NCI-H146 treated with DMSO at 0.1 percent for 48 hours (cell line): Measurements from ENCODE around the gene GAB4.
"Not testable (repeated sequence)": the region's sequence is repeated elsewhere in the genome, so short reads cannot be mapped to it uniquely, and the experiment has no call there.

Source experiments
- DNase-seq: peaks from one replicate; lab custom pipeline; 2025; ENCODE audit not compliant: unreplicated experiment; lab: John Stamatoyannopoulos, UW

Gene GAB4

GRCh38 chr22:17007852-17008731 is at the start of gene GAB4:
GAB4 (minus strand) TSS chr22:17008222; CDS start chr22:17008114, 108 bp downstream.
- DNase-seq, result no peak

GRCh38 chr22:17056807-17057206 is 48.8 kb upstream of the GAB4 start:
- no peak for DNase-seq

GRCh38 chr22:17056058-17056457 is 48.0 kb upstream of the GAB4 start:
- no peak for DNase-seq

- DNase-seq, result no peak
These were observed 39.6 kb upstream of the GAB4 start for GRCh38 chr22:17047656-17048055.

- no peak for DNase-seq
These were observed 38.7 kb upstream of the GAB4 start for GRCh38 chr22:17046566-17047348.

- no peak for DNase-seq
These were observed 35.5 kb upstream of the GAB4 start for GRCh38 chr22:17043521-17043920.

- DNase-seq, result peak; percentile 8
These were observed 29.1 kb upstream of the GAB4 start for GRCh38 chr22:17036842-17037711.

- not testable (repeated sequence) for DNase-seq
These were observed 28.2 kb upstream of the GAB4 start for GRCh38 chr22:17035976-17036841.

GRCh38 chr22:17035246-17035645 is 27.2 kb upstream of the GAB4 start:
- no peak for DNase-seq

- not testable (repeated sequence) for DNase-seq
These were observed 26.5 kb upstream of the GAB4 start for GRCh38 chr22:17034532-17034931.

- not testable (repeated sequence) for DNase-seq
These were observed 24.3 kb upstream of the GAB4 start for GRCh38 chr22:17032277-17032676.

GRCh38 chr22:17024380-17024779 is 16.4 kb upstream of the GAB4 start:
- DNase-seq, result not testable (repeated sequence)

GRCh38 chr22:17015552-17015951 is 7.5 kb upstream of the GAB4 start:
- not testable (repeated sequence) for DNase-seq

GRCh38 chr22:17014101-17014440 is 6.0 kb upstream of the GAB4 start:
- DNase-seq, result not testable (repeated sequence)

- no peak for DNase-seq
These were observed 5.5 kb upstream of the GAB4 start for GRCh38 chr22:17013396-17014100.

- no peak for DNase-seq
These were observed 4.2 kb upstream of the GAB4 start for GRCh38 chr22:17012267-17012666.

GRCh38 chr22:17009640-17010291 is 1.7 kb upstream of the GAB4 start:
- DNase-seq, result no peak

GRCh38 chr22:17007257-17007656 is 765 bp downstream of the GAB4 start:
- DNase-seq, result no peak

- no peak for DNase-seq
These were observed 18.1 kb downstream of the GAB4 start for GRCh38 chr22:16989915-16990314.
